SK-N-SH treated with all-trans-retinoic acid at 6 μM for 48 hours (cell line): ENCODE results near the gene HOXB4.

Experiments
- ARNTL ChIP-seq: fragments of 450-650 bp; formaldehyde crosslinking; IDR thresholded peaks from 2 replicates; pipeline ENCODE4 v1.5.0; 2020; ENCODE audit warnings: low read depth, mild to moderate bottlenecking, moderate library complexity, borderline replicate concordance
- BACH2 ChIP-seq: fragments of 250-450 bp; sonication (Bioruptor Pico); IDR thresholded peaks from 2 replicates; pipeline ENCODE4 v1.9.0; 2021; ENCODE audit warnings: mild to moderate bottlenecking, borderline replicate concordance
- ESRRG ChIP-seq: fragments of 250-450 bp; sonication (Bioruptor Pico); IDR thresholded peaks from 2 replicates; pipeline ENCODE4 v1.6.1; 2021; ENCODE audit warnings: mild to moderate bottlenecking
- GLIS3 ChIP-seq: fragments of 250-450 bp; sonication (Bioruptor Pico); IDR thresholded peaks from 2 replicates; pipeline ENCODE4 v1.5.0; 2020; ENCODE audit warnings: mild to moderate bottlenecking, moderate library complexity
- ISL1 ChIP-seq: fragments of 250-450 bp; sonication (Bioruptor Pico); IDR thresholded peaks from 2 replicates; pipeline ENCODE4 v2.1.2; 2022; ENCODE audit warnings: mild to moderate bottlenecking, moderate library complexity
- PPARA ChIP-seq: fragments of 250-450 bp; sonication (Bioruptor Pico); IDR thresholded peaks from 2 replicates; pipeline ENCODE4 v1.5.0; 2020; ENCODE audit warnings: mild to moderate bottlenecking, borderline replicate concordance
- RARB ChIP-seq: fragments of 250-450 bp; sonication (Bioruptor Pico); IDR thresholded peaks from 2 replicates; pipeline ENCODE4 v1.8.0; 2021; ENCODE audit warnings: mild to moderate bottlenecking, moderate library complexity
- TCF4 ChIP-seq: fragments of 250-450 bp; sonication (Bioruptor Pico); IDR thresholded peaks from 2 replicates; pipeline ENCODE4 v1.8.0; 2021; ENCODE audit warnings: mild to moderate bottlenecking, moderate library complexity, borderline replicate concordance
- ZC3H10 ChIP-seq: fragments of 250-450 bp; sonication (Bioruptor Pico); IDR thresholded peaks from 2 replicates; pipeline ENCODE4 v1.5.1; 2021; ENCODE audit warnings: mild to moderate bottlenecking, moderate library complexity
- ZFP3 ChIP-seq: fragments of 250-450 bp; sonication (Bioruptor Pico); IDR thresholded peaks from 2 replicates; pipeline ENCODE4 v1.5.0; 2020; ENCODE audit warnings: mild to moderate bottlenecking, moderate library complexity
- ZNF565 ChIP-seq: fragments of 450-650 bp; formaldehyde crosslinking; conservative IDR thresholded peaks from 2 replicates; pipeline ENCODE4 v1.5.0; 2020; ENCODE audit warnings: low read depth, mild to moderate bottlenecking, moderate library complexity
- ZNF70 ChIP-seq: fragments of 450-650 bp; formaldehyde crosslinking; IDR thresholded peaks from 2 replicates; pipeline ENCODE4 v1.5.0; 2020; ENCODE audit warnings: mild to moderate bottlenecking, moderate library complexity
- TF ChIP-seq, protein P1 (sequence below): fragments of 250-450 bp; sonication (Bioruptor Pico); IDR thresholded peaks from 2 replicates; pipeline ENCODE4 v1.8.0; 2020; ENCODE audit warnings: mild to moderate bottlenecking, moderate library complexity, borderline replicate concordance

DNA sequence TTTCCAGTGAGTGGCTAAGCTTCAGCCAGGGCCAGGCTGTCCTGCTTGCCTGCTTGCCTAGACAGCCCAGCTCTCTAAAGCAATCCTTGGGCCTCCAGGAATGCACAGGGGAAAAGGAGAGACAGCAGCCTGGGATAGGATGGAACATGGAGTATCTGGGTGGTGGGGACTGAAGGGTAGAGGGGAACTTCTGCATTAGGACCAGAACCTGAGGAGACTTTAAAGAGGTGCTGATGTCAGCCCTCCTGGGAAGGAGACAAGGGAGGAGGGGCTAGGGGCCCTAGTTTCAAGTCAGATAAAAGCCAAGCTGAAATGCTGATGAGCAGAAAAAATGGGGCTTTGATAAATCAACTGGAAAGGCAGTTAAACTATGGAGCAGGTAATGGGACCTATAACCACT, 30.9 kb upstream of the HOXB4 start:
- TF ChIP-seq ARNTL (CRISPR knock-in tag) (no peak), ZNF70 (CRISPR knock-in tag) (no peak), BACH2 (CRISPR knock-in tag) (no peak), ZNF565 (CRISPR knock-in tag) (no peak), ZFP3 (CRISPR knock-in tag) (no peak), ESRRG (CRISPR knock-in tag) (no peak), RARB (CRISPR knock-in tag) (no peak), GLIS3 (no peak), ZC3H10 (CRISPR knock-in tag) (no peak), PPARA (CRISPR knock-in tag) (no peak), ISL1 (CRISPR knock-in tag) (no peak), TCF4 (no peak)
- TF ChIP-seq, protein P1, sequence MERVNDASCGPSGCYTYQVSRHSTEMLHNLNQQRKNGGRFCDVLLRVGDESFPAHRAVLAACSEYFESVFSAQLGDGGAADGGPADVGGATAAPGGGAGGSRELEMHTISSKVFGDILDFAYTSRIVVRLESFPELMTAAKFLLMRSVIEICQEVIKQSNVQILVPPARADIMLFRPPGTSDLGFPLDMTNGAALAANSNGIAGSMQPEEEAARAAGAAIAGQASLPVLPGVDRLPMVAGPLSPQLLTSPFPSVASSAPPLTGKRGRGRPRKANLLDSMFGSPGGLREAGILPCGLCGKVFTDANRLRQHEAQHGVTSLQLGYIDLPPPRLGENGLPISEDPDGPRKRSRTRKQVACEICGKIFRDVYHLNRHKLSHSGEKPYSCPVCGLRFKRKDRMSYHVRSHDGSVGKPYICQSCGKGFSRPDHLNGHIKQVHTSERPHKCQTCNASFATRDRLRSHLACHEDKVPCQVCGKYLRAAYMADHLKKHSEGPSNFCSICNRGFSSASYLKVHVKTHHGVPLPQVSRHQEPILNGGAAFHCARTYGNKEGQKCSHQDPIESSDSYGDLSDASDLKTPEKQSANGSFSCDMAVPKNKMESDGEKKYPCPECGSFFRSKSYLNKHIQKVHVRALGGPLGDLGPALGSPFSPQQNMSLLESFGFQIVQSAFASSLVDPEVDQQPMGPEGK = no peak
